Measurements from ENCODE around the gene IFI16. TPM values are rescaled to one million over a fixed set of nuclear protein-coding genes. Genes with fewer than 3 reads are reported as not detected.

Gene IFI16
- total and polyA plus RNA-seq, 10 of the 15 experiments (the other 5 are each of a cell fraction or from before 2014, with no cell fraction given), result 120 to 375 (median 188) TPM

DNA sequence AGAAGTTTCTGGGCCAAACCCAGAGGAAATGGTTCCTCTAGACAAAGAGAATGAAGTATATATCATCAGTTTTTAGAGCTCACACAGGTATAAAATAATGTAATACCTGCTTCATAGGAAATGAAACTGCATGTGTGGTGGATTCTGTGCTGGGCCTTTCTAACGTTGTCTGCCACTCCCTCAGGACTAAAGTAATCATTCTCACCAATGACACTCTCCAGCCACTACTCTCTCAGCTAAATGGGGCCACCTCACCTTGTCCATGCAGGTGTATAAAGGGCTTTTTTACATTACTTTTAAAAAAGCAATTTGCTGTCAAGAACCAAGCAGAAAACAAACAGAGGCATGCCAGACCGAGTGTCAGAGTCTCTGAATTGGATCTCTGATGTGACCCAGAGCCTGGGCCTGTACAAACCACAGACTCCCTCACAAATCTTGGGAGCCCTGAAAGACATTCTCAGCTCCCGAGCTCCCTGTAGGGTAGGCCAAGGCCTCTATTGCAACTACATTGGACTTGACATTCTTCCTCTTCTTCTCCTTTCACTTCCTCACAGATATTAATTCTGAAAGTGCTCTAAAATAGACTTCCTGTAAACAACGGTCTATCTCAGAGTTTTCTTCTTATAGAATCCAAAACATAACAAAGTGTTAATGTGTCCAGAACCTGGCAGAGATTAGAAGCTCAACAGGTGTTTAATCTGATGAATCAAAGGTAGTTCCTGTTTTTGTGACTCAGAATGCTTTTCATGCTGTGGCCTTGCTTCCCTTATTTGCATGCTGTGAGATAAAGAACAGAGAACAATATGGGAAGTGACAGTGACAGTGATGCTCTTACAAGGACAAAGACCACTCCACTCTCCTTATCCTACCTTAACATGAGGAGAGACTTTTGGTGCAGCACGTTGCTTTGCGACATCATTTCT is 58.3 kb downstream of the IFI16 start (continued):
- TF ChIP-seq, protein P1, sequence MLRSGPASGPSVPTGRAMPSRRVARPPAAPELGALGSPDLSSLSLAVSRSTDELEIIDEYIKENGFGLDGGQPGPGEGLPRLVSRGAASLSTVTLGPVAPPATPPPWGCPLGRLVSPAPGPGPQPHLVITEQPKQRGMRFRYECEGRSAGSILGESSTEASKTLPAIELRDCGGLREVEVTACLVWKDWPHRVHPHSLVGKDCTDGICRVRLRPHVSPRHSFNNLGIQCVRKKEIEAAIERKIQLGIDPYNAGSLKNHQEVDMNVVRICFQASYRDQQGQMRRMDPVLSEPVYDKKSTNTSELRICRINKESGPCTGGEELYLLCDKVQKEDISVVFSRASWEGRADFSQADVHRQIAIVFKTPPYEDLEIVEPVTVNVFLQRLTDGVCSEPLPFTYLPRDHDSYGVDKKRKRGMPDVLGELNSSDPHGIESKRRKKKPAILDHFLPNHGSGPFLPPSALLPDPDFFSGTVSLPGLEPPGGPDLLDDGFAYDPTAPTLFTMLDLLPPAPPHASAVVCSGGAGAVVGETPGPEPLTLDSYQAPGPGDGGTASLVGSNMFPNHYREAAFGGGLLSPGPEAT (IDR thresholded peaks at IDR 0.05; ENCODE audit: low read depth), result peak; percentile 78; the same call in 1 of the 2 replicates
- TF ChIP-seq BRCA1 (IDR thresholded peaks at IDR 0.05; ENCODE audit: low read depth, low read length), result no peak
- TF ChIP-seq, protein P2, sequence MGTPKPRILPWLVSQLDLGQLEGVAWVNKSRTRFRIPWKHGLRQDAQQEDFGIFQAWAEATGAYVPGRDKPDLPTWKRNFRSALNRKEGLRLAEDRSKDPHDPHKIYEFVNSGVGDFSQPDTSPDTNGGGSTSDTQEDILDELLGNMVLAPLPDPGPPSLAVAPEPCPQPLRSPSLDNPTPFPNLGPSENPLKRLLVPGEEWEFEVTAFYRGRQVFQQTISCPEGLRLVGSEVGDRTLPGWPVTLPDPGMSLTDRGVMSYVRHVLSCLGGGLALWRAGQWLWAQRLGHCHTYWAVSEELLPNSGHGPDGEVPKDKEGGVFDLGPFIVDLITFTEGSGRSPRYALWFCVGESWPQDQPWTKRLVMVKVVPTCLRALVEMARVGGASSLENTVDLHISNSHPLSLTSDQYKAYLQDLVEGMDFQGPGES (IDR thresholded peaks at IDR 0.05), result no peak
- peak; percentile 84 for TF ChIP-seq MTA2 (IDR thresholded peaks at IDR 0.05; ENCODE audit: low read depth)
- no peak for TF ChIP-seq MYC (IDR thresholded peaks at IDR 0.05; ENCODE audit: insufficient read depth, insufficient read length, insufficient replicate concordance, low read length, severe bottlenecking)
- peak; percentile 69; the same call in 1 of the 2 replicates for TF ChIP-seq ZNF217 (IDR thresholded peaks at IDR 0.05)
- TF ChIP-seq, protein P3, sequence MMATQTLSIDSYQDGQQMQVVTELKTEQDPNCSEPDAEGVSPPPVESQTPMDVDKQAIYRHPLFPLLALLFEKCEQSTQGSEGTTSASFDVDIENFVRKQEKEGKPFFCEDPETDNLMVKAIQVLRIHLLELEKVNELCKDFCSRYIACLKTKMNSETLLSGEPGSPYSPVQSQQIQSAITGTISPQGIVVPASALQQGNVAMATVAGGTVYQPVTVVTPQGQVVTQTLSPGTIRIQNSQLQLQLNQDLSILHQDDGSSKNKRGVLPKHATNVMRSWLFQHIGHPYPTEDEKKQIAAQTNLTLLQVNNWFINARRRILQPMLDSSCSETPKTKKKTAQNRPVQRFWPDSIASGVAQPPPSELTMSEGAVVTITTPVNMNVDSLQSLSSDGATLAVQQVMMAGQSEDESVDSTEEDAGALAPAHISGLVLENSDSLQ (IDR thresholded peaks at IDR 0.05), result peak; percentile 58; the same call in 1 of the 2 replicates
- TF ChIP-seq, protein P4, sequence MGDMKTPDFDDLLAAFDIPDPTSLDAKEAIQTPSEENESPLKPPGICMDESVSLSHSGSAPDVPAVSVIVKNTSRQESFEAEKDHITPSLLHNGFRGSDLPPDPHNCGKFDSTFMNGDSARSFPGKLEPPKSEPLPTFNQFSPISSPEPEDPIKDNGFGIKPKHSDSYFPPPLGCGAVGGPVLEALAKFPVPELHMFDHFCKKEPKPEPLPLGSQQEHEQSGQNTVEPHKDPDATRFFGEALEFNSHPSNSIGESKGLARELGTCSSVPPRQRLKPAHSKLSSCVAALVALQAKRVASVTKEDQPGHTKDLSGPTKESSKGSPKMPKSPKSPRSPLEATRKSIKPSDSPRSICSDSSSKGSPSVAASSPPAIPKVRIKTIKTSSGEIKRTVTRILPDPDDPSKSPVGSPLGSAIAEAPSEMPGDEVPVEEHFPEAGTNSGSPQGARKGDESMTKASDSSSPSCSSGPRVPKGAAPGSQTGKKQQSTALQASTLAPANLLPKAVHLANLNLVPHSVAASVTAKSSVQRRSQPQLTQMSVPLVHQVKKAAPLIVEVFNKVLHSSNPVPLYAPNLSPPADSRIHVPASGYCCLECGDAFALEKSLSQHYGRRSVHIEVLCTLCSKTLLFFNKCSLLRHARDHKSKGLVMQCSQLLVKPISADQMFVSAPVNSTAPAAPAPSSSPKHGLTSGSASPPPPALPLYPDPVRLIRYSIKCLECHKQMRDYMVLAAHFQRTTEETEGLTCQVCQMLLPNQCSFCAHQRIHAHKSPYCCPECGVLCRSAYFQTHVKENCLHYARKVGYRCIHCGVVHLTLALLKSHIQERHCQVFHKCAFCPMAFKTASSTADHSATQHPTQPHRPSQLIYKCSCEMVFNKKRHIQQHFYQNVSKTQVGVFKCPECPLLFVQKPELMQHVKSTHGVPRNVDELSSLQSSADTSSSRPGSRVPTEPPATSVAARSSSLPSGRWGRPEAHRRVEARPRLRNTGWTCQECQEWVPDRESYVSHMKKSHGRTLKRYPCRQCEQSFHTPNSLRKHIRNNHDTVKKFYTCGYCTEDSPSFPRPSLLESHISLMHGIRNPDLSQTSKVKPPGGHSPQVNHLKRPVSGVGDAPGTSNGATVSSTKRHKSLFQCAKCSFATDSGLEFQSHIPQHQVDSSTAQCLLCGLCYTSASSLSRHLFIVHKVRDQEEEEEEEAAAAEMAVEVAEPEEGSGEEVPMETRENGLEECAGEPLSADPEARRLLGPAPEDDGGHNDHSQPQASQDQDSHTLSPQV (IDR thresholded peaks at IDR 0.05), result no peak
- no peak for TF ChIP-seq RELA (IDR thresholded peaks at IDR 0.05; ENCODE audit: borderline replicate concordance, partially characterized antibody)
- no peak for TF ChIP-seq ZNF274 (IDR thresholded peaks at IDR 0.05; ENCODE audit: insufficient read depth, insufficient read length)
- no peak for TF ChIP-seq NR2C1 (IDR thresholded peaks at IDR 0.05)
- TF ChIP-seq NFYB (IDR thresholded peaks at IDR 0.05; ENCODE audit: insufficient read depth, low read depth, low read length), result no peak
- TF ChIP-seq, protein P5, sequence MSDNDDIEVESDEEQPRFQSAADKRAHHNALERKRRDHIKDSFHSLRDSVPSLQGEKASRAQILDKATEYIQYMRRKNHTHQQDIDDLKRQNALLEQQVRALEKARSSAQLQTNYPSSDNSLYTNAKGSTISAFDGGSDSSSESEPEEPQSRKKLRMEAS (IDR thresholded peaks at IDR 0.05; ENCODE audit: low read depth, low read length), result no peak
- TF ChIP-seq, protein P6, sequence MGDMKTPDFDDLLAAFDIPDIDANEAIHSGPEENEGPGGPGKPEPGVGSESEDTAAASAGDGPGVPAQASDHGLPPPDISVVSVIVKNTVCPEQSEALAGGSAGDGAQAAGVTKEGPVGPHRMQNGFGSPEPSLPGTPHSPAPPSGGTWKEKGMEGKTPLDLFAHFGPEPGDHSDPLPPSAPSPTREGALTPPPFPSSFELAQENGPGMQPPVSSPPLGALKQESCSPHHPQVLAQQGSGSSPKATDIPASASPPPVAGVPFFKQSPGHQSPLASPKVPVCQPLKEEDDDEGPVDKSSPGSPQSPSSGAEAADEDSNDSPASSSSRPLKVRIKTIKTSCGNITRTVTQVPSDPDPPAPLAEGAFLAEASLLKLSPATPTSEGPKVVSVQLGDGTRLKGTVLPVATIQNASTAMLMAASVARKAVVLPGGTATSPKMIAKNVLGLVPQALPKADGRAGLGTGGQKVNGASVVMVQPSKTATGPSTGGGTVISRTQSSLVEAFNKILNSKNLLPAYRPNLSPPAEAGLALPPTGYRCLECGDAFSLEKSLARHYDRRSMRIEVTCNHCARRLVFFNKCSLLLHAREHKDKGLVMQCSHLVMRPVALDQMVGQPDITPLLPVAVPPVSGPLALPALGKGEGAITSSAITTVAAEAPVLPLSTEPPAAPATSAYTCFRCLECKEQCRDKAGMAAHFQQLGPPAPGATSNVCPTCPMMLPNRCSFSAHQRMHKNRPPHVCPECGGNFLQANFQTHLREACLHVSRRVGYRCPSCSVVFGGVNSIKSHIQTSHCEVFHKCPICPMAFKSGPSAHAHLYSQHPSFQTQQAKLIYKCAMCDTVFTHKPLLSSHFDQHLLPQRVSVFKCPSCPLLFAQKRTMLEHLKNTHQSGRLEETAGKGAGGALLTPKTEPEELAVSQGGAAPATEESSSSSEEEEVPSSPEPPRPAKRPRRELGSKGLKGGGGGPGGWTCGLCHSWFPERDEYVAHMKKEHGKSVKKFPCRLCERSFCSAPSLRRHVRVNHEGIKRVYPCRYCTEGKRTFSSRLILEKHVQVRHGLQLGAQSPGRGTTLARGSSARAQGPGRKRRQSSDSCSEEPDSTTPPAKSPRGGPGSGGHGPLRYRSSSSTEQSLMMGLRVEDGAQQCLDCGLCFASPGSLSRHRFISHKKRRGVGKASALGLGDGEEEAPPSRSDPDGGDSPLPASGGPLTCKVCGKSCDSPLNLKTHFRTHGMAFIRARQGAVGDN (IDR thresholded peaks at IDR 0.05), result peak; percentile 63
- TF ChIP-seq ZNF384 (IDR thresholded peaks at IDR 0.05; ENCODE audit: borderline replicate concordance, low read depth, low read length), result no peak
